CD4-positive, CD25-positive, alpha-beta regulatory T cell (primary cell): ENCODE data around the gene PRELID3B. TPM values are rescaled to one million over a fixed set of nuclear protein-coding genes. Genes with fewer than 3 reads are reported as not detected.

Experiments
- polyA plus RNA-seq, 4 donors: library from polyadenylated mRNA; unstranded; fragments of 300-500 nt; fragmentation: Illumina TruSeq; gene quantifications; one replicate each; pipeline ENCODE4 v1.2.3, GENCODE V29; 2021
- total RNA-seq: library from RNA; stranded (reverse); gene quantifications from one replicate; pipeline ENCODE4 v1.2.3, GENCODE V29; 2022

Gene PRELID3B
- total and polyA plus RNA-seq, 5 donors from 2014 or later, result 33.8 to 50.4 (median 41.3) TPM

Other genes starting within 250 kb of the PRELID3B start
- 0.54 TPM for gene GNAS-AS1, start 191.9 kb downstream of the PRELID3B start, total RNA-seq
- gene GNAS-AS1, start 191.9 kb downstream of the PRELID3B start, polyA plus RNA-seq, result not detected
- 890 TPM for gene GNAS, start 190.1 kb downstream of the PRELID3B start, total RNA-seq
- gene GNAS, start 190.1 kb downstream of the PRELID3B start, polyA plus RNA-seq, result 100 to 1,000 TPM; 127 to 171 (median 154) TPM
- 66.3 TPM for gene NELFCD, start 61.5 kb downstream of the PRELID3B start, total RNA-seq
- 10 to 100 TPM; 58.6 to 68.2 (median 59.4) TPM for gene NELFCD, start 61.5 kb downstream of the PRELID3B start, polyA plus RNA-seq
- gene CTSZ, start 35.5 kb downstream of the PRELID3B start, total RNA-seq, result 26.6 TPM
- gene CTSZ, start 35.5 kb downstream of the PRELID3B start, polyA plus RNA-seq, result 1 to 10 TPM; 1.8 to 3.4 (median 3.2) TPM
- gene TUBB1, start 23.4 kb downstream of the PRELID3B start, total RNA-seq, result 31.7 TPM
- gene TUBB1, start 23.4 kb downstream of the PRELID3B start, polyA plus RNA-seq, result under 1 TPM; 0.07 to 0.22 (median 0.13) TPM
- 54.9 TPM for gene ATP5F1E, start 10.5 kb downstream of the PRELID3B start, total RNA-seq
- gene ATP5F1E, start 10.5 kb downstream of the PRELID3B start, polyA plus RNA-seq, result 100 to 1,000 TPM in 2 of 4 donors, 10 to 100 TPM in 2; 85.6 to 145 (median 102) TPM
- 90.3 TPM for gene ZNF831, start 121.0 kb upstream of the PRELID3B start, total RNA-seq
- gene ZNF831, start 121.0 kb upstream of the PRELID3B start, polyA plus RNA-seq, result 10 to 100 TPM; 15.9 to 22.1 (median 17.6) TPM